Muscle of back (tissue), 11 donors: ENCODE data around the gene CHSY1. TPM values are rescaled to one million over a fixed set of nuclear protein-coding genes. Genes with fewer than 3 reads are reported as not detected.

Source experiments
- DNase-seq, 3 donors: peaks; one replicate each; pipeline versions ENCODE4 v3.0.0 to v3.0.0-alpha.2; 2013
- polyA plus RNA-seq, 10 donors: library from polyadenylated mRNA; unstranded; fragments of 120-200 nt; gene quantifications; one replicate each; pipeline ENCODE4 v1.2.1, GENCODE V29; 2013; ENCODE audit not compliant: insufficient read length in 10 of 10

Gene CHSY1
- polyA plus RNA-seq, 10 donors, result 31.2 to 48.4 (median 37.8) TPM

DNA sequence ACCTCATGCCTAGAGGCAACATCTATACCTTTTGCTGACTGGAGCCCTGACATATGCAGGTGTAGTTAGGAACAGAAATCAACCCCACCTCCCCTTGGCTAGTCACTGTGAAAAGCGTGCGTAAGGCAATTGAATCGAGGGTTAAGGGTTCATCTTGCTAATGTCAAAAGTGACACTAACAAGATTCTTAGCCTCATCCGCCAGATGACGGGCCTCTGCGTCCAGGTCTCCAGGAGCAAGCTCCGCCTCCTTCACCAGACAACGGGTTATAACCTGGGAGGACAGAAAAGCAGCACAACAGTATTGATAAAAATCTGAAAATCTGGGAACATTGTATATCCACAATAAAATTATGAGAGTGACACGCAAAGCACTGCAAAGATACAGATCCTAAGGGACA is 20.7 kb upstream of the CHSY1 start:
- DNase-seq, result no peak

DNA sequence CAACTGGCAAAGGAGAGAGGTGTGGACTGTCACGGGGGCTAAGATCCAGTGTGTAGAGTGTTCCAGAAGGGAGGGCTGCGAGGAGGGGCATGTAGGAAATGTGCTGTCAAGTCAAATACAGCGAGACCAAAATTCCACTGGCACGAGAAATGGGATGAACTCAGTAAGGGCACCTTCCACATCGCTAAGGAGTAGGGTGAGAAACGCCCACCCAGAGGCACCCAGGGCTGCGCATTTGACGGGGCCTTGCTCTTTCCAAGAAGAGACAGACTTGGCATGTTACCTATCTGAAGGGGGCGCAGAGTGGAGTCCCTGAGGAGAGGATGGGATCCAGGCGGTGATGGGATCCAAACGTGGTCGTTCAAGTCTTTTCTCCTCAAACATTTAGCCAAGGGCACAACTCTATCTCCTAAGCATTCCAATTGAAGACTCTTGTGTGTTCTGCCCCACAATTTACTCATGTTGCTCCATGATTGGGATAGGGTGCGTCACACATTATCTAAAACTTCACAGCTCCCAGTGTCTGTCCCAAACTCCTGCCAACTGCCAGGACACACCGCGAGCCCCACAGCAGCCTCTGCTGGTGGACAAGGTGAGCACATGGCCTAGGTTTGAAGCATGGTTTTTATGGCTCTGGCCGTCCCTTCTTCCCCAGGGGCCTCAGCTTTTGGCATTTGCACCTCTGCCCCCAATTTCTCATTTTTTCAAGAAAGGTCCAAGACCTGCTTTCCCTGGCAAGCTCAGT is 17.8 kb upstream of the CHSY1 start:
- no peak for DNase-seq

- peak in 2 of 3 donors; percentile 36 to 51 for DNase-seq
Measured at GRCh38 chr15:101267320-101268104, 15.7 kb upstream of the CHSY1 start.

GRCh38 chr15:101266787-101267186 is 14.9 kb upstream of the CHSY1 start:
- no peak for DNase-seq

- DNase-seq, result peak in 1 of 3 donors; percentile 25
Measured at GRCh38 chr15:101266034-101266433, 14.2 kb upstream of the CHSY1 start.

GRCh38 chr15:101264911-101265641 is 13.2 kb upstream of the CHSY1 start:
- DNase-seq, result peak in 1 of 3 donors; percentile 18

- DNase-seq, result no peak
Measured at GRCh38 chr15:101264011-101264410, 12.2 kb upstream of the CHSY1 start.

DNA sequence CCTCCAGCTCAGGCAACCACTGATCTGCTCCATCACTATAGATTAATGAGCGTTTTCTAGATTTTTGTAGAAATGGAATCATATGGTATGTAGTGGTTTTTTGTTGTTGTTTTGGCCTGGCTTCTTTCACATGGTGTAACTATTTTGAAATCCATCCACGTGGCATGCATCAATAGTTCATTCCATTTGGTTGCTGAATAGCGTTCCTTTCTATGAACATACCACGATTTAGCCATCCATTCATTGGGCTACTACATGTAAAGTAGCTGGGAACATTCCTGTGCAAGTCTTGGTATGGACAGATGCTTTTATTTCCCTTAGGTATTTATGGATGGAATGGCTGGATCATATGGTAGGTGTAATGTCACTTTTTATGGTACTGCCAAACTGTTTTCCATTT is 10.7 kb upstream of the CHSY1 start:
- DNase-seq, result no peak

DNA sequence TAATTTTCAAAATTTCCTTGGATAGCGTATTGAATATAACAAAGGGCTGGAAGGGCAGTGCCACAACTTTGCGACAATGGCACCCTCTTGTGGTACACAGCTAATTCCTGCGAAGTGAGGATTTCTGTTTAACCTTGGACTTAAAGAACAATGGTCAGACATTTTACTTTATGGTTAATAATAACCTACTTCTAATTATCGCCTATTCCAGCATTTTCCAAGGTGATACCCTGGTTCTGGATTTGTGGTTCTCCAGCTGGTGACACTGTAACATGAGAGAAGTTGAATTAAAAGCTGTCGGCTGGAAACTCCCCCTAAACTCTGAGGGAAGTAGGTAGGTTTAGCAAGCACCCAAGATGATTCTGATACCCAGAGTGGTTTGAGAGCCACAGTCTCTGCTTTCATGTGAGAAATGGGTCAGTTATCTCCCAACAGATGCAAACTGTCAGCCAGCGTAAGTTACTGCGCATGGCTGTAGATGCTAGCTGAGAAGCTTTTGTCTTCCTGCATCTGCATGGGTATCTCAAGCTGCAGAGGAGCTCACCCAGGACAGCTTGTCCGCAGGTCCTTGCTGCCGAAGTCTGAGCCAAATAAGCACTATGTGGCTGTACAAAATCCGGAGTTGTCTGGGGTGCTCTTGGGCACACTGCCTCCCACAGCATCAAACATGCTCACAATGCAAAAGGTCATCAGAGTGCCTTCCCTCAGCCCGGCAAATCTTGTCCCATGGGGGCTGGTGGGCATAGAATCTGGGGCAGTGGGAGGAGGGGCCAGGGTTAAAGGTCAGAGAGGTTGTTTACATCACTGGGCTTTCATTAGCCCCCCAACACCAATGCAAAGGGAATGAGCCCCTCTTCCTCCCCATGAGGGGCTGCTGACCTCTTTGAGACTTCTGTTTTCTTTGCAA is 6.6 kb upstream of the CHSY1 start:
- DNase-seq, result peak; percentile 66 to 87 (median 82)

- no peak for DNase-seq
Measured at GRCh38 chr15:101256757-101257156, 4.9 kb upstream of the CHSY1 start.

DNA sequence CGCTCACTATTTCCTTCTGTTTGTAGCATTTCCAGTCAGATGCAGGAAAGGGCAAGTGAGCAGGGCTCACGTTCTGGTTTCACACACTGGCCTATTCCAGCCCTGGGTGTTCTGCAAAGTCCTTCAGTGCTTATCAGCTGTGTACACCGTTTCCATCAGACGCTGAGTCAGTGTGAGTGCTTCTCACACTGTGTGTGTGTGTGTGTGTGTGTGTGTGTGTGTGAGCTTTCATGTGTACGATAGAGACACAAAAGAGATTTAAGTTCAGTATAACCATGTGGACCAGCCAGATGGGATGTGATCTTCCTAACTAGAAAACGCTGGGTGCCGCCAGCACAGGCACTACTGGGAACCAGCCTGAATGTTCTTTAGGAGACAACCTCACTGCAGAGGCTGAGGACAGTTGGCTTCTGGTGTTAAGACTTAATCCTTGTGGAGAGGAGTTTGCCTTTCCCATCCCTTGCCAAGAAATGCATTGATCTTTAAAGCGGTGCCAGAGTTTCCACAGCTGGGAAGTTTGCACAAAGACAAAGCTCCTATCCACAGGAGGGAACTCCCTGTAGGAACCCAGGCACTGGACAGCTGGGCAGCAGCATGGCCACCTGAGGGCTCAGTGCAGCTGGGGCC is 3.9 kb upstream of the CHSY1 start:
- peak in 2 of 3 donors; percentile 56 to 87 for DNase-seq

DNA sequence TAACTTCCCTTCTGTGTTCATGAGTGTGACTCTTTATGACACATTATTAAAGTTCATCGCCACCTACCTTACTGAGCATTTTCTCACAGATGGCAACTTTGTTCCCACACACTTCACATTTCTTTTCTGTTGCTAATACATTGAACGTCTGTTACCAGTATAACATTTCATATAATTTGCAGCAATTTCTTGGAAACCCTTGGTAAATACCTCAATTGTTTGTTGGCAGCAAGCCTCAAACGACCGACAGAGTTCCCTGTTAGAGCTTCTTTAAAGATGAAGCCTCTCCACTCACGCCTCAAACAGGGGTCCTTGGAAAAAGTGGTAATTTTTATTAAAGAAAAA is 3.2 kb upstream of the CHSY1 start:
- DNase-seq, result peak in 2 of 3 donors; percentile 36 to 57

DNA sequence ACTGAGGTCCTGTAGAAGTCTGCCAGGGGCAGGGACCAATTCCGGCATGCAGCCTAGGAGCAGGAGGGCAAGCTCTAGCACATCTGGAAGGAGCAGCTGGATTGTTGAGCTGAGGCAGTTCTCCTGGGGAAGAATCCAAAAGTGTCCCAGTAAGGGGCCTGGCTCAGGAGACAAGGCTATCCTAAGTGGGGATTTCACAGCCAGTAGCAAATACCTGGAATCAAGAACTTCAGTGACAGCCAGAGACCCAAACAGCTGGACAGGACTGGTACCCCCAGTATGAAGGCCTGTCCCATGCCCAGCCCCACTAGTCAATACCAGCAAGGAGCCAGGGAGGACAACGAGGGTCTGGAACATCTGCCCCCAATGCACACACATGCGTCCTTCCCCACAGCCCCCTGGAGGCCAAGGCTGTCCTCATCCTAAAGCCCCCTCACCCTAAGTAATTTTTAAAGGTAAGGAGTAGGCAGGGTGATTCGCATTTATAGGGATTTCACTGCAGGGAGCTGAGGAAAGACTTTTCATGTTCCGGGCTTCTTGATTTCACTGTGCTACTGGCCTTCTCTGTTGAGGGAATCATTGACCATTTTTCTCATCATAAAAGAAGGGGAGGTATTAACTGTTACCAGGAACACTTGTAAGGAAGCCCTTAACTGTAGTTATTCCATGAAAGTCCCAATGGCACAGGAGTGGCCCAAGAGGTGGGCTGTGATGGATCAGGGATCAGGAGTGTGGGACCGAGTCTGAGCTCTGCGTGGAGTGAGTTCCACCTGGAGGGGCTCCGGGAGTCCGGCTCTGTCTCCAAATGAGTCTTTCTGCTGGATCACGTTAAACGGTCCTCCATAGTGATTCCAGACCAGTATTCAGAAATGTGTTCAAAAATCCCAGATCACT is 2.6 kb upstream of the CHSY1 start:
- no peak for DNase-seq

GRCh38 chr15:101252836-101253235 is 988 bp upstream of the CHSY1 start:
- DNase-seq, result no peak

DNA sequence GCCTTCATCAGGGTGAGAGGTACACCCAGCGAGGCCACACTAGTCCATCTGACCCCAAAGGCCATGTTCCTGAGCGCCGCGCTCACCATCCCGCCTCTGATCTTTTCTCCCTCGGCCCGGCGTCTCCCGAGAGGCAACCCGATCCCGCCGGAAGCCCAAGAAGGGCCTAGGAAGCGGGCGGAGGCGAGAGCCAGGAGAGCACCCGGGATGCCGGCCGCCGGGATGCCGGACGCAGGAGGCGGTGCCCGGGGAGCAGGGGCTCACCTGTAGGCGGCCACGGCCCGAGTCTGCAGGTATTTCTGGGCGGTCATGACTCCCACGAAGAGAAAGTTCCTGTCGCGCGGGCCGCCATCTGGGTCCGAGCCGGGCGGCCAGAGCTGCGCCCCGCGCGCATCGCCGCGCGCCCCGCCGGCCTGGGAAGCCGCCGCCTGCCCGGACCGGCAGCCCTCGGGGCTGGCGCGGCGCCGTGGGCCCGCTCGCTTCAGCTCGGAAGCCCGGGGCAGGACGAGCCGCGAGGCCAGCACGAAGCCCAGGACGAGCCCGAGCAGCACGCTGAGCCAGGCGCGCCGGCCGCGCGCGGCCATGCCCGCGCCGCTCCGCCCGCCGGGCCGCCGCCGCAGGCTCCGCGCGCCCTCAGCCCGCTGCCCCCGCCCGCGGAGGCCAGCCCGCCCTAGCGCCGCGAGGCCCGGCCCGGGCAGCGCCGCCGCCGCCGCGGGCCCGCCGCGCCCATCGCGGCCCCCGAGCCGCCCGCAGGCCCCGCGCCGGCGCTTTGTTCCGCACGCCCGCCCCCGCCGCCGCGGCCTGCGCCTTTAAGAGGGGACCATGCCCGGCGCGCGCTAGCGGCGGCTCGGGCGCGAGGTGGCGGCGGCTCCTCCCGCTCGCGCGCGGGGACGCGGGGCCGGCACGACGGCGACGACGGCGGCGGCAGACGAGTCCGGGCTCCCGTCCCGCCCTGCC is 697 bp downstream of the CHSY1 start:
- DNase-seq, result peak in 1 of 3 donors; percentile 44

GRCh38 chr15:101250341-101250831 is 1.5 kb downstream of the CHSY1 start:
- peak in 2 of 3 donors; percentile 64 to 66 for DNase-seq

DNA sequence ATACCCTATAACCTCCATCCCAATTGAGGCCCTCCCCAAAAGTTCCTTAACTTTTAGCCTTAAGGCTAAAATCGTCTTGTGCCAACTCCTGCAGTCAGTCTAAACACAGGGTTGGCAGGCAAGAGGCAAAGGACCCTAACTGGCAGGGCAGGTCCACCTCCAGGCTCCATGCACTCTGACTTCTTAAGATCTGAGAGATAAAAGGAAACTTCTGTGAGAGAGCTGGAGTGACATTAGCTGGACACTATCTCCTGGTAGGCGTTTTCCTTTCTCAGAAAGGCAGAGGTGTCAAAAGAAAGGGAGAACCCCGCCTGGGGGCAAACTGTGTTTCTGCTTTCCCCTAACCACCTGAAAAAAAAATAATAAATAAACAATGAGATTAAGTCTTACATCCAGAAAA is 3.6 kb downstream of the CHSY1 start:
- DNase-seq, result no peak
